ENCODE data around the gene CTNNB1.

The CTNNB1 gene

GRCh38 chr3:41247055-41248004 is 48.0 kb downstream of the CTNNB1 start:
- no peak for TF ChIP-seq CTCF (IDR thresholded peaks at IDR 0.05; ENCODE audit: insufficient read depth, low read length, missing control alignments)
- POLR2A ChIA-PET: interaction anchor here (1.6 kb wide), 1 partner anchor 48 kb away, joined by 13 read pairs; the partner anchor contains the start of gene CTNNB1
- no peak for DNase-seq (ENCODE audit: low read depth, low spot score)
- H3K4me3 ChIP-seq (ENCODE audit: low read depth, low read length): no peak overlapping the region
- CTCF ChIA-PET: interaction anchor here (1.5 to 1.9 kb wide), 2 partner anchors 11 to 469 kb away, joined by 5 to 7 read pairs; no protein-coding TSS in a partner anchor

DNA sequence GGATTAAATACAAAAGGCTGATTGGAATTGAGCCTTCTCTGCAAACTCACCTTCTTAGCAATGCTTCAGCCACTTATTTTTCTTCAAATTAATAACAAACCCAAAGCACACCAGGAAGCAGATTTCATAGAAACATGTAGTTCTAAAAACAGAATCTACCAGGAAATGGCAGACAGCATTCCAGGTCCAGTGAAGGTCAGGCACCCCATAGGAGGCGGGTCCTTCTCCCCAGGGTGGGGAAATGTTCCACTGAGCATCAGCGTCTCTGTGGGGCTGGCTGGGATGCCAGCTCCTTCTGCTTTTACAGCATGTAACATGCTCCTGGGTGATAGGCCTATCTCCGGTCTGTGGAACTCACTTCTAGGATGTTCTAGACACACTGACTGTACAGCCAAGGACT is 49.2 kb downstream of the CTNNB1 start:
- CTCF ChIA-PET: no interaction called here
- no peak for DNase-seq (ENCODE audit: low read depth, low spot score)
- no peak overlapping the region for H3K4me3 ChIP-seq (ENCODE audit: low read depth, low read length)
- POLR2A ChIA-PET: no interaction called here
- no peak for TF ChIP-seq CTCF (IDR thresholded peaks at IDR 0.05; ENCODE audit: insufficient read depth, low read length, missing control alignments)

DNA sequence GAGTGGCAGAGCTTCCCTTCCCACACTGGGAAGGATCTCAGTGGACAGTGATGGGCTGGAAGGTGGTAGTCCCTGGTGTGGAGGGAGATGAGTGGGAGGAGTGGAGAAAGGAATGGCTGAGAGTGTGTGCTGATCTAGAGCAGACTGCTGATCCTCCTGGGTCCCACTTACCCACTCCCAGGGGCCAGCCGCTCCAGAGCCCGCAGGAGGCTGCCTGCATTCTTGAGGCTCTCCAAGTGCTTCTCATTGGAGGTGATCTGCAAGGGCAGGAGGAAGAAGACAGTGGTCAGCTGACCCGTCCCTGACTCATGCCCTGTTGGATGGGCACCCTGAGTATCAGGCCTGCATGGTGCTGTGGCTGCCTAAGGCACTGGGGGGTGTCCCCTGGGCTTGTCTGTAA is 50.0 kb downstream of the CTNNB1 start:
- DNase-seq (ENCODE audit: low read depth, low spot score): no peak
- no peak for TF ChIP-seq CTCF (IDR thresholded peaks at IDR 0.05; ENCODE audit: insufficient read depth, low read length, missing control alignments)
- H3K4me3 ChIP-seq (ENCODE audit: low read depth, low read length): no peak overlapping the region
- POLR2A ChIA-PET: no interaction called here
- CTCF ChIA-PET: no interaction called here

DNA sequence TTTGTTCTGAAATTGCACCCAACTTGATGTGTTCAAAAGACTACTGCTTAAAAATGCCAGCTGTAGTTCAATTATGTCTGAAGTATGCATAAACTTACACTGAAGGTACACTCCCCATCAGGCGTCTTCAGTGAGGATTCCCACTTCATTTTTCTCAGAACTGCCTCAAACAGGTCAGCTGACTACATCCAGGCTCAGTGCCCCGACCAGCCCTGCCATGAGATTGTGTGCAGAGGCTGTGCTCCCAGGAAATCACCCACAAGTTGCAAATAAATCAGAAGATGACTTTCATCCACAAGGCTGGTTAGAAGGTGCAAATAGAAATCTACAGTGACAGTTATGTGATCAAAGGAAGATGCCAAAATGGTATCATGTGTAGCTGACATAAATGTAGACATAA is 51.5 kb downstream of the CTNNB1 start:
- no peak overlapping the region for H3K4me3 ChIP-seq (ENCODE audit: low read depth, low read length)
- ChIA-PET CTCF (interaction anchor here (1.0 kb wide), 1 partner anchor 466 kb away, joined by 3 read pairs; no protein-coding TSS in a partner anchor), POLR2A (no interaction called here)
- DNase-seq (ENCODE audit: low read depth, low spot score): no peak
- no peak for TF ChIP-seq CTCF (IDR thresholded peaks at IDR 0.05; ENCODE audit: insufficient read depth, low read length, missing control alignments)

DNA sequence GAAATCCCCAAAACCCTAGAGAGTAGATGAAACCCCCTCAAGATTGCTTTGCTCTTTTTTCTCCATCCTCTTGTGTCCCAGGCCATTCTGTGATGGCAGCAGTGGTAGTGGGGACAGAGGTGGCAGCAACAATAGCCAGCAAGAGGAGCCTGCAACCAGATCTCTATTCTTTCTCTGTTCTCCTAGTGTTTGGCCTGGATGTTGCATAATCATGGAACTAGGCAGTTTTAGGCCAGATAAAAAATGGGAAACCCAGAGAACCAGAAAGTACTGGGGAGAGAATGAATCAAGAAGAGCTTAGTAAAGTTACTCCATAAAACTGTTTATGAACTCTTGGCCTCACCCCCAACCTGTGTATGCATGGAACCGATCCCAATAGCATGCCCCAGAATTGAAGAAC is 52.3 kb downstream of the CTNNB1 start:
- no peak for DNase-seq (ENCODE audit: low read depth, low spot score)
- ChIA-PET POLR2A (no interaction called here), CTCF (interaction anchor here (1.0 kb wide), 1 partner anchor 465 kb away, joined by 3 read pairs; no protein-coding TSS in a partner anchor)
- no peak overlapping the region for H3K4me3 ChIP-seq (ENCODE audit: low read depth, low read length)
- no peak for TF ChIP-seq CTCF (IDR thresholded peaks at IDR 0.05; ENCODE audit: insufficient read depth, low read length, missing control alignments)

- POLR2A ChIA-PET: no interaction called here
- no peak for TF ChIP-seq CTCF (IDR thresholded peaks at IDR 0.05; ENCODE audit: insufficient read depth, low read length, missing control alignments)
Observed at GRCh38 chr3:41258239-41258800, 59.0 kb downstream of the CTNNB1 start.

More at GRCh38 chr3:41258239-41258800, 59.0 kb downstream of the CTNNB1 start:
- no peak overlapping the region for H3K4me3 ChIP-seq (ENCODE audit: low read depth, low read length)
- CTCF ChIA-PET: interaction anchor here (1.5 kb wide), 1 partner anchor 11 kb away, joined by 5 read pairs; no protein-coding TSS in a partner anchor
- no peak for DNase-seq (ENCODE audit: low read depth, low spot score)
